AG04449 (cell line): ENCODE results near the gene DYRK2.

ENCODE experiments used
- CTCF ChIA-PET: fragments of 350-600 bp; formaldehyde crosslinking; extraction: SDS; loops from one replicate; lab custom pipeline; 2021; ENCODE audit warnings: antibody characterized with exemption; lab: Yijun Ruan, JAX
- POLR2A ChIA-PET: fragments of 400-600, 350-600 bp; formaldehyde crosslinking; extraction: SDS; loops from one replicate; lab custom pipeline; 2020; ENCODE audit warnings: antibody characterized with exemption, inconsistent platforms; lab: Yijun Ruan, JAX
- DNase-seq: peaks from one replicate; pipeline ENCODE4 v3.0.0-alpha.2; 2010; ENCODE audit warnings: low read depth, low spot score
- H3K4me3 ChIP-seq: 2 replicates; pipeline ENCODE4 v1.5.1; 2011; ENCODE audit warnings: low read depth, mild to moderate bottlenecking, control low read depth, low read length
- TF ChIP-seq, protein P1 (sequence below): IDR thresholded peaks from one replicate; pipeline ENCODE4 v1.5.1; 2011; ENCODE audit warnings: mild to moderate bottlenecking, moderate library complexity, low read length, control low read depth, inconsistent platforms; ENCODE audit not compliant: insufficient read depth; ENCODE audit errors: missing control alignments

Gene DYRK2

DNA sequence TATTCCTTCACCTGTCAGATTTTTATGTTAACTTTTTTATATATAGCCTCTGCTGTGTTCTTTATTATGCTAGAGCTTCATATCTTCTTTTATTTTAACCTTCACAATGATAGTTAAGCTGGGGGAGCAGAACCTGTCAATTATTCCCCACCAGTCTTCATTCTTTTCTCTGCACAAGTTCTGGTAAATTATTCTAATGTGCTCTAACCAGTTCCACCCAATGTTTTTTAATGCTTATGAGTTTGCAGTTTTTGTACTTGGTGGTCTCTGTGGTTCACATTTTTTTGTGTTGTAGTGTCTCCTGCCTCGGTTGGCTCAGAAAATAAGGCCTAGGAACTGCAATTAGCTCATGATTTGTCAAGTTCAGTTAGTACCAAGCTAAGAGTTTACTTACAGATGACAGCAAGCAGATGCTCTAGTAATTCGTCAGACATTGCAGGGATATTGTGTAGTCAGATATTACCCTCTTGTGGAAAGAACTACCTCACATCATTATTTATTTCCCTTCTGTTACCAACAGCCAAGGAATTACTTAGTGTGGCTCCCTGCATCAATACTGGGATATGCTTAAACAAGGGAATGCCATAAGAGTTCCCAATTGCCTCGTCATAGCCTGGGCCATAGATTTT is 14.5 kb downstream of the DYRK2 start:
- CTCF ChIA-PET: interaction anchor here (1.0 to 3.7 kb wide), 8 partner anchors 9 to 307 kb away, joined by 3 to 19 read pairs (median 4); partner anchors contain the start of gene DYRK2
- H3K4me3 ChIP-seq: no peak overlapping the region
- TF ChIP-seq, protein P1, sequence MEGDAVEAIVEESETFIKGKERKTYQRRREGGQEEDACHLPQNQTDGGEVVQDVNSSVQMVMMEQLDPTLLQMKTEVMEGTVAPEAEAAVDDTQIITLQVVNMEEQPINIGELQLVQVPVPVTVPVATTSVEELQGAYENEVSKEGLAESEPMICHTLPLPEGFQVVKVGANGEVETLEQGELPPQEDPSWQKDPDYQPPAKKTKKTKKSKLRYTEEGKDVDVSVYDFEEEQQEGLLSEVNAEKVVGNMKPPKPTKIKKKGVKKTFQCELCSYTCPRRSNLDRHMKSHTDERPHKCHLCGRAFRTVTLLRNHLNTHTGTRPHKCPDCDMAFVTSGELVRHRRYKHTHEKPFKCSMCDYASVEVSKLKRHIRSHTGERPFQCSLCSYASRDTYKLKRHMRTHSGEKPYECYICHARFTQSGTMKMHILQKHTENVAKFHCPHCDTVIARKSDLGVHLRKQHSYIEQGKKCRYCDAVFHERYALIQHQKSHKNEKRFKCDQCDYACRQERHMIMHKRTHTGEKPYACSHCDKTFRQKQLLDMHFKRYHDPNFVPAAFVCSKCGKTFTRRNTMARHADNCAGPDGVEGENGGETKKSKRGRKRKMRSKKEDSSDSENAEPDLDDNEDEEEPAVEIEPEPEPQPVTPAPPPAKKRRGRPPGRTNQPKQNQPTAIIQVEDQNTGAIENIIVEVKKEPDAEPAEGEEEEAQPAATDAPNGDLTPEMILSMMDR: no peak
- POLR2A ChIA-PET: interaction anchor here (0.7 to 2.2 kb wide), 3 partner anchors 8 to 246 kb away, joined by 3 to 9 read pairs (median 5); partner anchors contain the start of gene DYRK2
- peak; percentile 83 for DNase-seq

DNA sequence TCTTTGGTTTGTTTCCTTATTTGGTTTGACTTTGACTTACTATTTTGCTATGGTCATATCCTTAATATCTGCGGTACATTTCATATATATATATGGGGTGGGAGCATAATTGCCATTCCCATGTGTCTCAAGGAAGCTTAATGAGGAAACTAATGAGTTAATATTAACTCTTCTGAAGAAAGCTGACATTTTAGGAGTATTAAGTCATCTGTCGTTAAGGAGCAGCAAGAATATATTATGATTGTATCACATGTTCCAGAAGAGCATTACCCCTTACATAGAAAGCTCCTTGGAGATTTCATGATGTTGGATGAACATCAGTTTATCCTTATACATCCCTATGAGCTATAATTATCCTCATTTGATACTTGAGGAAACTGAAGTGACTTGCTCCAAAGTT is 15.6 kb downstream of the DYRK2 start:
- TF ChIP-seq, protein P1: no peak
- POLR2A ChIA-PET: interaction anchor here (1.4 to 2.2 kb wide), 2 partner anchors 9 to 16 kb away, joined by 5 to 9 read pairs; partner anchors contain the start of gene DYRK2
- DNase-seq: no peak
- H3K4me3 ChIP-seq: no peak overlapping the region
- CTCF ChIA-PET: interaction anchor here (0.6 to 3.7 kb wide), 8 partner anchors 10 to 310 kb away, joined by 3 to 19 read pairs (median 4); no protein-coding TSS in a partner anchor

DNA sequence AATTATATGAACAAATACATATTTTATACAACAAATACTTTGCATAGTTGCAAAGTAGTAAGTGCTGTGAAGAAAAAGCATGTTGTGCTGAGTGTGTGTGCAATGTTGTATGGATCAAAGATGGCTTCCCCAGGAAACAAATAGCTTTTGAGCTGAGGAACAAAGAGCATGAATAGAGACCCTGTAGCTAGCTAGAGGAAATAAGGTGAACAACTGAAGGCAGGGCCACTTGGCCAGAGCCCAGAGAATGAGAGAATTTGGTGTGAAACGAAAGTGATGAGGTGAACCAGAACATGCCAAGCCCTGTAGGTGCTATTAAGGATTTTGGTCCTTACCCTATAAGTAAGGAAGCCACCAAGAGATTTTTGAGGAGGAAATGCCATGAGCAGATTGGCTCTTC is 17.1 kb downstream of the DYRK2 start:
- DNase-seq: no peak
- TF ChIP-seq, protein P1: no peak
- ChIA-PET CTCF (interaction anchor here (0.8 to 3.7 kb wide), 3 partner anchors 13 to 375 kb away, joined by 3 to 18 read pairs (median 4); no protein-coding TSS in a partner anchor), POLR2A (no interaction called here)
- H3K4me3 ChIP-seq: no peak overlapping the region

DNA sequence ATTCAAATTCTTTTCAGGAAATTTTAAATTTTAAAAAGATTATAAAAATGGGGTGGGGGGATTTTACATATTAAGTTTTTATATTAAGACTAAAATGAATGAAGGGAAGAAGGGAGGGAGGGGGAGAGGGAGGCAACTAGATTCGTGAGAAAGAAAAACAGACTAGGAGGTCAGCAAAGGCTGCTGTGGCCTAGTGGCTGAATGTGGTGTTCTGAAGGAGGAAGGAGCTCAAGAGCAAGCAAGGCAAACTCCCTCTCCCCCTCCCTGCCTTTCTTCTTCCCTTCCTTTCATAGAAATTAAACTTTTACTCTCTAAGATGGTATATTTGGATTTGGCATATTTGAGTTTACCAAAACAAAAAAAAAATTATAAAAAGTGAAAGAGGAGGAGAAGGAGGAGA is 18.1 kb downstream of the DYRK2 start:
- DNase-seq: no peak
- POLR2A ChIA-PET: interaction anchor here (0.7 kb wide), 1 partner anchor 243 kb away, joined by 3 read pairs; no protein-coding TSS in a partner anchor
- no peak overlapping the region for H3K4me3 ChIP-seq
- CTCF ChIA-PET: interaction anchor here (1.0 kb wide), 1 partner anchor 276 kb away, joined by 3 read pairs; no protein-coding TSS in a partner anchor
- TF ChIP-seq, protein P1: no peak

DNA sequence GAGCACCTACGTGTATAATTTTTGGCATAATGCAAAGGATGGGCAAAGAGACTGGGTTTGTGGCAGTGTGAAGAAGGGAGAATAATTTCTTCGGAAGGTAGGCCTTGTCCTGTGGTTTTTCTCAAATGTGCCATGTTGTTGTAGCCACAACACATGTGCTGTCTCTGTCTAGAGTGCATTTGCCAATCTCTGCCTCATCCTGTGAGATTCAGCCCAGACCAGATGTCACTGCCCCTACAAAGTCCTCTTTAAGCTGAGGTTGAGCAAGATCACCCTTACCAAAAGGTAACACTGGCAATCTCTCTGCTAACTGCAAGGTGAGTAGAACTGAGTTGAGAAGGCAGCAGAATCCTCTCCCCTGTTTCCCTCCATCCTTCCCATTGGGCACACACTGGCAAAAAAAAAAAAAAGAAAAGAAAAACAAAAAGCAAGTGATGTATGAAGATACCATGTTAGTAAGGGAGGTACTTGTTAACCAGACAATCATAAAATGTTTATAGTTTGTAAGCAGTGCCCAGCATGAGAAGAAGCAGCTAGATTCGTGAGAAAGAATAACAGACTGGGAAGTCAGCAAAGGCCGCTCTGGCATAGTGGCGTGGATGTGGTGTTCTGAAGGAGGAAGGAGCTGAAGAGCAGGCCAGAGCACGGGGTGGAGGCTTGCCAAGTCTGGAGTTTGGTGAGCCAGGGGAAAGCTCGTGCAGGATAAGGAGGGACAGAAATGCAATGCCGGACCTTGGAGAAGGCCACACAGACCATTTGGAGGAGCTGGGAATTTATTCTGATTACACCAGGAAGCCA is 18.9 kb downstream of the DYRK2 start:
- TF ChIP-seq, protein P1: no peak
- H3K4me3 ChIP-seq: no peak overlapping the region
- ChIA-PET CTCF (interaction anchor here (1.0 to 1.7 kb wide), 2 partner anchors 10 to 276 kb away, joined by 3 read pairs; no protein-coding TSS in a partner anchor), POLR2A (no interaction called here)
- no peak for DNase-seq
